ENCODE measurements around the gene ARHGAP45. TPM values are rescaled to one million over a fixed set of nuclear protein-coding genes. Genes with fewer than 3 reads are reported as not detected.
A peak's percentile ranks its signal among the peaks of the same experiment; 100 is the strongest.

Gene ARHGAP45
- total and polyA plus RNA-seq, 9 of the 15 experiments (the other 6 are each of a cell fraction or from before 2014, with no cell fraction given) = 0.08 to 22.1 (median 4.2) TPM

DNA sequence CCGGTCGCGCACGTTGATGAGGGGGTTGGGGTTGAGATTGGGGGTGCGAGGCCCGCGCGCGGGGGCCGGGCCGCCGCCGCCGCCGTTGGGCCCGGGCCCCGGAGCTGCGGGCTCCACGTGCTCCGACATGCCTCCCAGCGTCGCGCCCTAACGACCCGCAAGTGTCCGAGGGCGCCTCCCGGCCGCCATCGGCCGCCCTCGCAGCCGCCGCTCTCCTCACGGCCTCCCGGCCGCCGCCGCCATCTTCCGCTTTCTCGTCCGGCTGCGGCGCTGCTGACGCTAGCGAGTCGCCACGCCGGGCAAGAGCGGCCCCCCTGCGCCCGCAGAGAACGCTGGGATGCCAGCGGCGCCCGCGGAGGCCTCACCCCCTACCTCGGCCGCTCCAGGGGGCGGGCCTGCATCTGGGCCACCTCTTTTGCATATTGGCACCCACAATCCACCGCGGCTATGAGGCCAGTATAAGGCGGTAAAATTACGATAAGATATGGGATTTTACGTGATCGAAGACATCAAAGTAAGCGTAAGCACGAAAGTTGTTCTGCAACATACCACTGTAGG, 46.0 kb upstream of the ARHGAP45 start, which contains the start of gene TMEM259 (continued):
- TF ChIP-seq, protein P1, sequence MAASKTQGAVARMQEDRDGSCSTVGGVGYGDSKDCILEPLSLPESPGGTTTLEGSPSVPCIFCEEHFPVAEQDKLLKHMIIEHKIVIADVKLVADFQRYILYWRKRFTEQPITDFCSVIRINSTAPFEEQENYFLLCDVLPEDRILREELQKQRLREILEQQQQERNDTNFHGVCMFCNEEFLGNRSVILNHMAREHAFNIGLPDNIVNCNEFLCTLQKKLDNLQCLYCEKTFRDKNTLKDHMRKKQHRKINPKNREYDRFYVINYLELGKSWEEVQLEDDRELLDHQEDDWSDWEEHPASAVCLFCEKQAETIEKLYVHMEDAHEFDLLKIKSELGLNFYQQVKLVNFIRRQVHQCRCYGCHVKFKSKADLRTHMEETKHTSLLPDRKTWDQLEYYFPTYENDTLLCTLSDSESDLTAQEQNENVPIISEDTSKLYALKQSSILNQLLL (CRISPR knock-in tag; IDR thresholded peaks at IDR 0.05; ENCODE audit: borderline replicate concordance) = no peak
- TF ChIP-seq MCM3 (IDR thresholded peaks at IDR 0.05) = no peak
- TF ChIP-seq CHD4 (IDR thresholded peaks at IDR 0.05; ENCODE audit: insufficient read depth, insufficient replicate concordance, low read depth, low read length, poor library complexity, severe bottlenecking) = no peak
- no peak for TF ChIP-seq RBM14 (IDR thresholded peaks at IDR 0.05; ENCODE audit: borderline replicate concordance, insufficient read depth, low read depth, low read length)
- TF ChIP-seq HOXB6 (CRISPR knock-in tag; IDR thresholded peaks at IDR 0.05; ENCODE audit: borderline replicate concordance) = 0 out of 2 replicates have a peak, but pooled peaks have one; percentile 10
- TF ChIP-seq, protein P2, sequence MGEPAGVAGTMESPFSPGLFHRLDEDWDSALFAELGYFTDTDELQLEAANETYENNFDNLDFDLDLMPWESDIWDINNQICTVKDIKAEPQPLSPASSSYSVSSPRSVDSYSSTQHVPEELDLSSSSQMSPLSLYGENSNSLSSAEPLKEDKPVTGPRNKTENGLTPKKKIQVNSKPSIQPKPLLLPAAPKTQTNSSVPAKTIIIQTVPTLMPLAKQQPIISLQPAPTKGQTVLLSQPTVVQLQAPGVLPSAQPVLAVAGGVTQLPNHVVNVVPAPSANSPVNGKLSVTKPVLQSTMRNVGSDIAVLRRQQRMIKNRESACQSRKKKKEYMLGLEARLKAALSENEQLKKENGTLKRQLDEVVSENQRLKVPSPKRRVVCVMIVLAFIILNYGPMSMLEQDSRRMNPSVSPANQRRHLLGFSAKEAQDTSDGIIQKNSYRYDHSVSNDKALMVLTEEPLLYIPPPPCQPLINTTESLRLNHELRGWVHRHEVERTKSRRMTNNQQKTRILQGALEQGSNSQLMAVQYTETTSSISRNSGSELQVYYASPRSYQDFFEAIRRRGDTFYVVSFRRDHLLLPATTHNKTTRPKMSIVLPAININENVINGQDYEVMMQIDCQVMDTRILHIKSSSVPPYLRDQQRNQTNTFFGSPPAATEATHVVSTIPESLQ (CRISPR knock-in tag; IDR thresholded peaks at IDR 0.05) = 0 out of 2 replicates have a peak, but pooled peaks have one; percentile 17
- no peak for TF ChIP-seq SIRT6 (IDR thresholded peaks at IDR 0.05; ENCODE audit: low read depth, low read length)
- peak; percentile 99 for TF ChIP-seq HNRNPL (IDR thresholded peaks at IDR 0.05; ENCODE audit: low read depth, low read length)
- TF ChIP-seq, protein P3, sequence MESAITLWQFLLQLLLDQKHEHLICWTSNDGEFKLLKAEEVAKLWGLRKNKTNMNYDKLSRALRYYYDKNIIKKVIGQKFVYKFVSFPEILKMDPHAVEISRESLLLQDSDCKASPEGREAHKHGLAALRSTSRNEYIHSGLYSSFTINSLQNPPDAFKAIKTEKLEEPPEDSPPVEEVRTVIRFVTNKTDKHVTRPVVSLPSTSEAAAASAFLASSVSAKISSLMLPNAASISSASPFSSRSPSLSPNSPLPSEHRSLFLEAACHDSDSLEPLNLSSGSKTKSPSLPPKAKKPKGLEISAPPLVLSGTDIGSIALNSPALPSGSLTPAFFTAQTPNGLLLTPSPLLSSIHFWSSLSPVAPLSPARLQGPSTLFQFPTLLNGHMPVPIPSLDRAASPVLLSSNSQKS (CRISPR knock-in tag; IDR thresholded peaks at IDR 0.05) = no peak
- TF ChIP-seq U2AF1 (optimal IDR thresholded peaks at IDR 0.05; ENCODE audit: low read depth, low read length) = peak; percentile 62
- TF ChIP-seq JUNB (CRISPR knock-in tag; conservative IDR thresholded peaks at IDR 0.05) = no peak
- no peak for TF ChIP-seq ETV5 (CRISPR knock-in tag; IDR thresholded peaks at IDR 0.05; ENCODE audit: low read depth)
- TF ChIP-seq ZNF445 (CRISPR knock-in tag; IDR thresholded peaks at IDR 0.05; ENCODE audit: low read depth) = no peak
- peak; percentile 95 for TF ChIP-seq RBFOX2 (IDR thresholded peaks at IDR 0.05; ENCODE audit: low read depth, low read length)
- TF ChIP-seq MYC (IDR thresholded peaks at IDR 0.05; ENCODE audit: low read depth, low read length) = peak; percentile 60
- no peak for TF ChIP-seq MYC (CRISPR knock-in tag; IDR thresholded peaks at IDR 0.05; ENCODE audit: borderline replicate concordance, low read depth)
- TF ChIP-seq NUFIP1 (IDR thresholded peaks at IDR 0.05; ENCODE audit: partially characterized antibody) = no peak
- TF ChIP-seq SOX6 (IDR thresholded peaks at IDR 0.05) = no peak
- TF ChIP-seq ZNF282 (CRISPR knock-in tag; IDR thresholded peaks at IDR 0.05) = no peak
- no peak for TF ChIP-seq ZNF3 (CRISPR knock-in tag; IDR thresholded peaks at IDR 0.05)
- peak; percentile 89 for TF ChIP-seq CCNT2 (IDR thresholded peaks at IDR 0.05; ENCODE audit: borderline replicate concordance, extremely low read depth, insufficient read length, low read depth, low read length)
- TF ChIP-seq, protein P4, sequence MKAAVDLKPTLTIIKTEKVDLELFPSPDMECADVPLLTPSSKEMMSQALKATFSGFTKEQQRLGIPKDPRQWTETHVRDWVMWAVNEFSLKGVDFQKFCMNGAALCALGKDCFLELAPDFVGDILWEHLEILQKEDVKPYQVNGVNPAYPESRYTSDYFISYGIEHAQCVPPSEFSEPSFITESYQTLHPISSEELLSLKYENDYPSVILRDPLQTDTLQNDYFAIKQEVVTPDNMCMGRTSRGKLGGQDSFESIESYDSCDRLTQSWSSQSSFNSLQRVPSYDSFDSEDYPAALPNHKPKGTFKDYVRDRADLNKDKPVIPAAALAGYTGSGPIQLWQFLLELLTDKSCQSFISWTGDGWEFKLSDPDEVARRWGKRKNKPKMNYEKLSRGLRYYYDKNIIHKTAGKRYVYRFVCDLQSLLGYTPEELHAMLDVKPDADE (conservative IDR thresholded peaks at IDR 0.05; ENCODE audit: control insufficient read depth, low read depth, low read length) = no peak; the same call in 1 of the 2 replicates
- TF ChIP-seq TAF15 (IDR thresholded peaks at IDR 0.05; ENCODE audit: low read depth, low read length) = no peak
